HepG2 (cell line): ENCODE results near the gene CYP17A1. TPM values are rescaled to one million over a fixed set of nuclear protein-coding genes. Genes with fewer than 3 reads are reported as not detected.
A peak's percentile ranks its signal among the peaks of the same experiment; 100 is the strongest.

Experiments used
- CEBPG ChIP-seq: IDR thresholded peaks from 2 replicates; pipeline ENCODE4 v1.6.1; 2016
- FOXK1 ChIP-seq: sonication (generic); formaldehyde crosslinking; IDR thresholded peaks from 2 replicates; pipeline ENCODE4 v1.4.0; 2020; ENCODE audit warnings: low read depth, missing genetic modification reagents, borderline replicate concordance
- FOXP1 ChIP-seq, 2 experiments: fragments of 450-650 bp in 1 of 2; IDR thresholded peaks; 2 replicates each; pipeline ENCODE4 v1.6.1; 2017 to 2018; ENCODE audit warnings: antibody characterized with exemption in 1 of 2
- HMGXB4 ChIP-seq, 2 experiments: sonication (generic) in 1 of 2; formaldehyde crosslinking in 1 of 2; IDR thresholded peaks; 2 replicates each; pipeline versions ENCODE4 v1.4.0 to v1.6.1; 2018 to 2020; ENCODE audit warnings: missing genetic modification reagents in 2 of 2, borderline replicate concordance in 1 of 2, low read depth in 1 of 2, mild to moderate bottlenecking in 1 of 2, missing biosample characterization in 1 of 2
- HNRNPK ChIP-seq: fragments of 200-400 bp; formaldehyde crosslinking; IDR thresholded peaks from 2 replicates; pipeline ENCODE4 v1.6.1; 2018; ENCODE audit warnings: low read length, low read depth, moderate library complexity, mild to moderate bottlenecking; ENCODE audit not compliant: poor library complexity, severe bottlenecking
- KAT8 ChIP-seq: IDR thresholded peaks from 2 replicates; pipeline ENCODE4 v1.6.1; 2016; ENCODE audit warnings: missing genetic modification reagents, missing compliant biosample characterization
- KIAA2018 ChIP-seq: sonication (generic); formaldehyde crosslinking; IDR thresholded peaks from 2 replicates; pipeline ENCODE4 v1.5.0; 2020; ENCODE audit warnings: mild to moderate bottlenecking, missing genetic modification reagents, borderline replicate concordance
- MAZ ChIP-seq, 2 experiments: sonication (generic) in 1 of 2; formaldehyde crosslinking in 1 of 2; IDR thresholded peaks; 2 replicates each; pipeline versions ENCODE4 v1.5.0 to v1.6.1; 2012 to 2020; ENCODE audit warnings: low read depth in 2 of 2, mild to moderate bottlenecking in 2 of 2, borderline replicate concordance in 1 of 2, improper control_type of control experiment in 1 of 2, low read length in 1 of 2, missing genetic modification reagents in 1 of 2, moderate library complexity in 1 of 2
- MXD4 ChIP-seq: IDR thresholded peaks from 2 replicates; pipeline ENCODE4 v1.6.1; 2016; ENCODE audit warnings: mild to moderate bottlenecking, missing biosample characterization, missing genetic modification reagents
- REPIN1 ChIP-seq: sonication (generic); formaldehyde crosslinking; IDR thresholded peaks from 2 replicates; pipeline ENCODE4 v1.8.0; 2022; ENCODE audit warnings: missing genetic modification reagents, low read depth, mild to moderate bottlenecking, borderline replicate concordance
- SKI ChIP-seq: fragments of 450-650 bp; IDR thresholded peaks from one replicate; pipeline ENCODE4 v1.6.1; 2018; ENCODE audit warnings: mild to moderate bottlenecking; ENCODE audit not compliant: partially characterized antibody
- SOX6 ChIP-seq, 2 experiments: fragments of 450-650 bp in 1 of 2; sonication (generic) in 1 of 2; formaldehyde crosslinking in 1 of 2; IDR thresholded peaks; 2 replicates each; pipeline versions ENCODE4 v1.4.0 to v1.6.1; 2017 to 2020; ENCODE audit warnings: antibody characterized with exemption in 1 of 2, mild to moderate bottlenecking in 1 of 2, missing genetic modification reagents in 1 of 2
- ZBTB20 ChIP-seq: sonication (generic); formaldehyde crosslinking; IDR thresholded peaks from 2 replicates; pipeline ENCODE4 v1.8.1; 2023; ENCODE audit warnings: missing genetic modification reagents, low read depth, mild to moderate bottlenecking, borderline replicate concordance
- ZNF101 ChIP-seq: sonication (generic); formaldehyde crosslinking; IDR thresholded peaks from 2 replicates; pipeline ENCODE4 v1.4.0; 2020; ENCODE audit warnings: mild to moderate bottlenecking, low read depth, missing genetic modification reagents, borderline replicate concordance
- ZNF121 ChIP-seq: sonication (generic); formaldehyde crosslinking; IDR thresholded peaks from 2 replicates; pipeline ENCODE4 v1.5.0; 2020; ENCODE audit warnings: mild to moderate bottlenecking, missing genetic modification reagents
- ZNF207 ChIP-seq: fragments of 450-650 bp; IDR thresholded peaks from 2 replicates; pipeline ENCODE4 v1.6.1; 2016; ENCODE audit warnings: antibody characterized with exemption, borderline replicate concordance
- polyA plus RNA-seq, 8 experiments: library from polyadenylated mRNA; depleted of rRNA in 3 of 8; stranded (reverse) in 7 of 8; unstranded in 1 of 8; fragments of >200 nt; fragmentation: Illumina TruSeq in 4 of 8; extraction: Trizol in 4 of 8; gene quantifications; 2 replicates each; pipeline versions ENCODE4 v1.2.1 to v1.2.3, GENCODE V29; 2011 to 2016; ENCODE audit warnings: low read depth in 4 of 8, missing spikeins in 1 of 8, mixed read lengths in 1 of 8; ENCODE audit not compliant: insufficient read depth in 1 of 8
- total RNA-seq, 5 experiments: library from RNA; depleted of rRNA; stranded (reverse); fragments of >200 nt; fragmentation: Illumina TruSeq; extraction: Trizol; gene quantifications; 2 replicates each; pipeline ENCODE4 v1.2.3, GENCODE V29; 2016; ENCODE audit warnings: low read depth in 1 of 5
- TF ChIP-seq, protein P1 (sequence below): sonication (generic); formaldehyde crosslinking; IDR thresholded peaks from 2 replicates; pipeline ENCODE4 v1.9.0; 2022; ENCODE audit warnings: low read depth, missing genetic modification reagents

Gene CYP17A1
- total and polyA plus RNA-seq, 2 of the 13 experiments (the other 11 are each of a cell fraction or from before 2014, with no cell fraction given), result 0.13 to 1.1 TPM

- TF ChIP-seq REPIN1 (CRISPR knock-in tag) (peak; percentile 91), FOXP1 (IDR thresholded peaks at IDR 0.05) (no peak), FOXP1 (CRISPR knock-in tag; IDR thresholded peaks at IDR 0.05) (peak; percentile 82), ZNF207 (no peak), KIAA2018 (CRISPR knock-in tag) (no peak), KAT8 (CRISPR knock-in tag) (peak; percentile 85), MAZ (IDR thresholded peaks at IDR 0.05; ENCODE audit: borderline replicate concordance, low read depth, low read length) (no peak), MAZ (CRISPR knock-in tag; IDR thresholded peaks at IDR 0.05; ENCODE audit: low read depth) (peak; percentile 48; the same call in 1 of the 2 replicates), SKI (peak; percentile 82), CEBPG (CRISPR knock-in tag) (peak; percentile 93), ZNF101 (CRISPR knock-in tag) (no peak), ZNF121 (CRISPR knock-in tag) (no peak), FOXK1 (CRISPR knock-in tag) (peak; percentile 96), ZBTB20 (peak; percentile 27; the same call in 1 of the 2 replicates), MXD4 (CRISPR knock-in tag) (peak; percentile 88; the same call in 1 of the 2 replicates), HNRNPK (no peak), HMGXB4 (CRISPR knock-in tag; IDR thresholded peaks at IDR 0.05; ENCODE audit: borderline replicate concordance in 1 of 2, low read depth in 1 of 2) (no peak), SOX6 (IDR thresholded peaks at IDR 0.05) (no peak), SOX6 (CRISPR knock-in tag; IDR thresholded peaks at IDR 0.05) (peak; percentile 93)
- TF ChIP-seq, protein P1, sequence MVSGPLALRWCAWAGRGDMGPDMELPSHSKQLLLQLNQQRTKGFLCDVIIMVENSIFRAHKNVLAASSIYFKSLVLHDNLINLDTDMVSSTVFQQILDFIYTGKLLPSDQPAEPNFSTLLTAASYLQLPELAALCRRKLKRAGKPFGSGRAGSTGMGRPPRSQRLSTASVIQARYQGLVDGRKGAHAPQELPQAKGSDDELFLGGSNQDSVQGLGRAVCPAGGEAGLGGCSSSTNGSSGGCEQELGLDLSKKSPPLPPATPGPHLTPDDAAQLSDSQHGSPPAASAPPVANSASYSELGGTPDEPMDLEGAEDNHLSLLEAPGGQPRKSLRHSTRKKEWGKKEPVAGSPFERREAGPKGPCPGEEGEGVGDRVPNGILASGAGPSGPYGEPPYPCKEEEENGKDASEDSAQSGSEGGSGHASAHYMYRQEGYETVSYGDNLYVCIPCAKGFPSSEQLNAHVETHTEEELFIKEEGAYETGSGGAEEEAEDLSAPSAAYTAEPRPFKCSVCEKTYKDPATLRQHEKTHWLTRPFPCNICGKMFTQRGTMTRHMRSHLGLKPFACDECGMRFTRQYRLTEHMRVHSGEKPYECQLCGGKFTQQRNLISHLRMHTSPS, result no peak
Observed at GRCh38 chr10:102850025-102850518, 12.9 kb upstream of the CYP17A1 start (continued).
